NCI-H128 (cell line): ENCODE results near the gene ASCL1.

ENCODE experiments used
- DNase-seq: peaks from one replicate; lab custom pipeline; 2025; ENCODE audit not compliant: unreplicated experiment; lab: John Stamatoyannopoulos, UW

The ASCL1 gene

DNA sequence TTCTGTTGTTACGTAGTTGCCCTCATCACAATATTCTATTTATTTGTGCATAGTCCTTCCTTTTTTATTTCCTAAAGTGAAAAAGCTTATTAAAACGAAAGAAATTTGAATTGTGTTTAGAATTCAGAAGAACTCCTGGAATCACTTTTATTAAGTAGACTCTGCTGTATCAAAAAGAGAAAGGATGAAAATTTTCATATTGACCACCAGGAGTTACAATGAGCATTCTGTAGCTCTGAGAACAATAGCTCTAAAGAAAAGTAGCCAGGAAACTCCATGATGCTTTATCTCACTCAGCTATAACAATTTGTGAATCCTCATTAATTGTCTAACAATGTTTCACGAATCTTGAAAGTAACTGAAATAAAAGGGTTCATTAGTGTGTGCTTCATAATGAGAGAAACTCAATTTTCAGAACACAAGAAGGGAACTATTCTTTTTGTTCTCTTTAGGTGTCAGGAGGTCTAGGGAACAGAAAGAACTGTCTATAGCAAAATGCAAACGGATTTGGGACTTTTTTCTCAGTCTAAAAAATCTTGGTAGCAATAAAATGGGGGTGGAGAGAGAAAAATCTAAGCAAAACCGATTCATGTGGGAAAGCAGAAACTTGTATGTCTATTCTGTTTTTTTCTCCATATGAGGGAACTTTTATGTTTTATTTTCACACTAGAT lies 19.3 kb downstream of the ASCL1 start:
- no peak for DNase-seq

- DNase-seq = no peak
These were observed 20.7 kb downstream of the ASCL1 start for GRCh38 chr12:102977945-102978706.

DNA sequence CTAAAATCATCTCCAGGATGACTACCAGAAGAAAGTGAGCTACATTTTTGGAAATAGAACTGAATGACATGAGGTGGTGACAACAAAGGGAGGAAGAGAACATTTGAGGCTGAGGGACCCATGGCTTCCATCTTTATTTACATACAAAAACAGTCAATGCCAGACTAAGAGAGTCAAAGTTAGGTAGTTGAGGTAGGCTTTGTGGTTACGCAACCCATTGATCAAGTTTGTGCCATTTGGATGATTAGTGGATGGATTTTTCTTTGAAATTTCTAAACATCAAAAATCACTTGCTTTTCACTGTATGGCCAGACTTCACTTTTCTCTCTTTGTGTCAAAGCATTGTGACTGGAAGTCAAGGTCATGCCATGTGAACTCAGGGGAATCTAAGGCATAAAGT lies 22.9 kb downstream of the ASCL1 start:
- DNase-seq = no peak

- DNase-seq = no peak
These were observed 32.9 kb downstream of the ASCL1 start for GRCh38 chr12:102990419-102990818.

DNA sequence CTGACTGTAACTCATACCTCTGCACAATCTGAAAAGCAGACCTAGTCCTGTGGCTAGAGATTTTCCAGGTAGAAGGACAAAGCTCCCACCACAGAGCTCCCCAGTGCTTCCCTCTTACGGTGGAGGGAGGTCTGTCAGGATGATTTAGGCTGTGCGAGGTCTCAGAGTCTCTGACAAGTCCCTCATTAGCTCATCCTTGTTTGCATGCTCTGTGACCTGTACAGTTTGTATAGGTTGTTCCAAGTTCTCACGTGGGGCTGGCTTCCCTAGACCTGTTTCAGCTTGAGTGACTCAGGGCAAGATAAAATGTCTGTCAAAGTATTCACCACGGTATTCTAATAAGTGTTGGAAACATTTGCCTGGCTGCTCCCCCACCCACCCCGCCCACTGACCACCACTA lies 34.8 kb downstream of the ASCL1 start:
- DNase-seq = no peak

- DNase-seq = no peak
These were observed 35.2 kb downstream of the ASCL1 start for GRCh38 chr12:102992720-102993119.

GRCh38 chr12:102993537-102993936 lies 36.1 kb downstream of the ASCL1 start:
- no peak for DNase-seq

- DNase-seq = no peak
These were observed 37.9 kb downstream of the ASCL1 start for GRCh38 chr12:102995372-102995771.
